Tibial artery (tissue), 4 donors: ENCODE data around the gene CD47.

Source experiments
- DNase-seq, 2 donors: peaks; one replicate each; pipeline ENCODE4 v3.0.0-alpha.2; 2019
- H3K27ac ChIP-seq, 2 donors: fragments of 200-600 bp; sonication (generic) in 1 of 2; 1 replicate in 1 of 2; 2 replicates in 1 of 2; pipeline ENCODE4 v1.5.1; 2018 to 2019; ENCODE audit warnings: mild to moderate bottlenecking in 1 of 2
- H3K27me3 ChIP-seq, 2 donors: fragments of 200-600 bp; sonication (generic) in 1 of 2; one replicate each; pipeline versions ENCODE4 v1.5.1 to v1.6.0; 2016 to 2019
- H3K36me3 ChIP-seq, 3 donors: fragments of 200-600 bp; sonication (generic) in 2 of 3; one replicate each; pipeline ENCODE4 v1.5.1; 2016 to 2019; ENCODE audit warnings: mild to moderate bottlenecking in 2 of 3
- H3K4me1 ChIP-seq, 4 donors: fragments of 200-600 bp; sonication (generic) in 2 of 4; 1 replicate in 3 of 4; 2 replicates in 1 of 4; pipeline ENCODE4 v1.5.1; 2016 to 2019
- H3K4me3 ChIP-seq, 2 donors: fragments of 200-600 bp; sonication (generic) in 1 of 2; 1 replicate in 1 of 2; 2 replicates in 1 of 2; pipeline ENCODE4 v1.5.1; 2018 to 2019; ENCODE audit warnings: mild to moderate bottlenecking in 2 of 2
- H3K9me3 ChIP-seq, 3 donors: fragments of 200-600 bp; sonication (generic) in 1 of 3; one replicate each; pipeline ENCODE4 v1.5.1; 2016 to 2019
- CTCF ChIP-seq, 2 experiments: fragments of 200-600 bp in 1 of 2; fragments of 450-650 bp in 1 of 2; IDR thresholded peaks; one replicate each; pipeline ENCODE4 v1.5.1; 2017 to 2019; ENCODE audit warnings: antibody characterized with exemption in 2 of 2, mild to moderate bottlenecking in 1 of 2, moderate library complexity in 1 of 2
- intact Hi-C: fragments of 100-400 bp; cut with DNase I; formaldehyde crosslinking; loops from one replicate; pipeline ENCODE4 v1.15.0; 2023; ENCODE audit warnings: low total_unique reads

CD47 gene

DNA sequence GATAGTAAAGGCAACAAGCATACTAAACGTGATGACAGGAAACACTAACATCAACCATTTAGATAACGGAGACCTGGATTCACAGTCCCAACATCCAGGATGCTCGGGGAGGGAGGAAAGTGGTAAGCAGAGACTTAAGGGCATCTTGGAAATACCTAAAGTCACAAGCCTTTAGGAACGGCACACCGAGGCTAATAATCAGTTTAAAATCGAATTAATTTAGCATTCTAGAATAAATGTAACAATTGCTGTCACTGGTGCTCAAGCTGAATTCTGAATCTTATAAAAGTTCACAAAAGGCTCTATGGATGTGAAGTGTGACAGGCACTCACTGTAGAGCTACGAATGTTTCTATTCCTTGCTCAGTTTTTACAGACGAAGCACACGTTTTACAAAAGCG is 1.3 kb downstream of the CD47 start:
- H3K4me3 ChIP-seq = peak overlapping the region; percentile 84 to 86
- no peaks in the 10 kb centered on the region for H3K27me3 ChIP-seq
- intact Hi-C loops = no loop called here
- H3K4me1 ChIP-seq = peaks cover 0 to 23% (median 2%) of the 10 kb centered on the region in 4 donors
- TF ChIP-seq CTCF (IDR thresholded peaks at IDR 0.05) = no peak
- no peaks in the 10 kb centered on the region for H3K9me3 ChIP-seq
- H3K36me3 ChIP-seq = peaks cover 0 to 3% (median 0%) of the 10 kb centered on the region in 3 donors
- peak overlapping the region; percentile 82 to 92 for H3K27ac ChIP-seq
- DNase-seq = no peak

- Histone ChIP-seq H3K36me3 (peaks cover 0 to 3% (median 0%) of the 10 kb centered on the region in 3 donors), H3K27ac (peak overlapping the region in 1 of 2 donors; percentile 82), H3K9me3 (no peaks in the 10 kb centered on the region), H3K27me3 (no peaks in the 10 kb centered on the region), H3K4me3 (peak overlapping the region; percentile 84 to 86), H3K4me1 (peaks cover 0 to 31% (median 6%) of the 10 kb centered on the region in 4 donors)
- intact Hi-C loops = no loop called here
- no peak for TF ChIP-seq CTCF (IDR thresholded peaks at IDR 0.05)
- no peak for DNase-seq
Observed at GRCh38 chr3:108088697-108089096, 2.1 kb downstream of the CD47 start.

DNA sequence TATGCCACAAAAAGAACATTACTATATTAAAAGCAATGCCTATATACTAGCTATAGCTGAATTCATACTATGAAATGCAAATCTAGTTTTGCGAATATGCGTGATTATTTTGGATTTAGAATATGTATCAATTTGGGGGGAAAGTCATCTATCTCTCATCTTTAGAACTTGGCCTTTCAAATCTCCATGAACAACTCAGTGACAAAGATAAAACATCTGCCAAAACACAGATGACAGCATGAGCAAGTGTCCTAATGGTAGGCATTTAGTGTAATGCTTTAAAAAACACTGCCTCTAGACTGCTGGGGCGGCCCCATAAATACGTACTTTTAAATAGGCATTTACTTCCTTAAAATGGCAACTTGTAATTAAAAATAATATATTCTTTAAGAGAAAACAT is 2.7 kb downstream of the CD47 start:
- Histone ChIP-seq H3K9me3 (no peaks in the 10 kb centered on the region), H3K4me1 (peaks cover 0 to 31% (median 6%) of the 10 kb centered on the region in 4 donors), H3K4me3 (peak overlapping the region in 1 of 2 donors; percentile 84), H3K36me3 (peaks cover 0 to 3% (median 0%) of the 10 kb centered on the region in 3 donors), H3K27me3 (no peaks in the 10 kb centered on the region), H3K27ac (no peak overlapping the region)
- DNase-seq = no peak
- no peak for TF ChIP-seq CTCF (IDR thresholded peaks at IDR 0.05)
- intact Hi-C loops = no loop called here

- Histone ChIP-seq H3K27ac (no peak overlapping the region), H3K4me1 (peaks cover 0 to 31% (median 8%) of the 10 kb centered on the region in 4 donors), H3K9me3 (no peaks in the 10 kb centered on the region), H3K36me3 (peaks cover 0 to 3% (median 0%) of the 10 kb centered on the region in 3 donors), H3K4me3 (no peak overlapping the region), H3K27me3 (no peaks in the 10 kb centered on the region)
- intact Hi-C loops = no loop called here
- no peak for DNase-seq
- no peak for TF ChIP-seq CTCF (IDR thresholded peaks at IDR 0.05)
Observed at GRCh38 chr3:108086653-108087052, 4.2 kb downstream of the CD47 start.

DNA sequence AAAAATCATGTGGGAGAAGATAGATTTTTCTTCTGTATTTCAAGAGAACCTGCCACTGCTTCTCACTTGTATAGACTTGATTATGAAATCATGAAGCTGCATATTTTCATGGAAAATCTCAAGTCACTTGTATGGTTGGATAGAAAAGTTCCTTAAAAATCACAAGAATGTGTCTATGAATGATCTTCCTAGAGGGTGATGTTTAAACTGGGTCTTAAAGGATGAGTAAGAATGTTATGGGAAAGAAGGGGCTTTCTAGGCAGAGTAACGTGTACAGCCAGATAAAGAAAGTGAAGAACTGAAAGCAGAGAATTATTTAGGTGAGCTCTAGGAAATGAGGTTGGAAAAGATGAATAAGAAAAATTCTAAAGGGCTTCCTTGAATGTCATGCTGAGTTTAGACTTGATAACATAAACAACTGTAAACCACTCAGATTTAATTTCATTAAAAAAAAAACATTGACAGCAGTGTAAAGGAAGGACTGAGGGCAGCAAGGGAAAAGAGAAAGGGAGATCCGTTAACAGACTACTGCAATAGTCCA is 5.0 kb downstream of the CD47 start:
- no peaks in the 10 kb centered on the region for H3K27me3 ChIP-seq
- H3K4me1 ChIP-seq = peaks cover 0 to 31% (median 8%) of the 10 kb centered on the region in 4 donors
- H3K27ac ChIP-seq = no peak overlapping the region
- H3K9me3 ChIP-seq = no peaks in the 10 kb centered on the region
- no peak overlapping the region for H3K4me3 ChIP-seq
- DNase-seq = no peak
- TF ChIP-seq CTCF (IDR thresholded peaks at IDR 0.05) = no peak
- intact Hi-C loops = no loop called here
- peaks cover 0 to 3% (median 0%) of the 10 kb centered on the region in 3 donors for H3K36me3 ChIP-seq
